H1 (cell line): Measurements from ENCODE around the gene CCL17.

Experiments used
- CHD1 ChIP-seq: IDR thresholded peaks from 2 replicates; pipeline ENCODE4 v1.6.1; 2012; ENCODE audit warnings: low read depth, low read length, improper control_type of control experiment
- EP300 ChIP-seq, 2 experiments: IDR thresholded peaks; 1 replicate in 1 of 2; 2 replicates in 1 of 2; pipeline ENCODE4 v1.6.1; 2011 to 2012; ENCODE audit warnings: low read depth in 2 of 2, low read length in 2 of 2, mild to moderate bottlenecking in 2 of 2, borderline replicate concordance in 1 of 2, inconsistent platforms in 1 of 2, moderate library complexity in 1 of 2
- EZH2 ChIP-seq: fragments of 200-600 bp; sonication (generic); IDR thresholded peaks from 2 replicates; pipeline ENCODE4 v1.7.1; 2012; ENCODE audit warnings: low read depth, mild to moderate bottlenecking, moderate library complexity, low read length, inconsistent platforms; ENCODE audit not compliant: severe bottlenecking
- GABPA ChIP-seq: IDR thresholded peaks from 2 replicates; pipeline ENCODE4 v1.6.1; 2011; ENCODE audit warnings: mild to moderate bottlenecking, low read length, moderate library complexity, borderline replicate concordance; ENCODE audit not compliant: insufficient read depth
- HDAC2 ChIP-seq, 2 experiments: fragments of 300-600 bp in 1 of 2; sonication (generic) in 1 of 2; IDR thresholded peaks; 2 replicates each; pipeline ENCODE4 v1.6.1; 2011 to 2012; ENCODE audit warnings: low read depth in 2 of 2, low read length in 2 of 2, mild to moderate bottlenecking in 2 of 2, moderate library complexity in 2 of 2, borderline replicate concordance in 1 of 2, inconsistent platforms in 1 of 2
- MAFK ChIP-seq: IDR thresholded peaks from 2 replicates; pipeline ENCODE4 v1.6.1; 2012; ENCODE audit warnings: low read depth, mild to moderate bottlenecking, improper control_type of control experiment, low read length
- POLR2AphosphoS5 ChIP-seq: IDR thresholded peaks from 2 replicates; pipeline ENCODE4 v1.6.1; 2011; ENCODE audit warnings: low read depth, low read length
- RBBP5 ChIP-seq: IDR thresholded peaks from 2 replicates; pipeline ENCODE4 v1.7.1; 2012; ENCODE audit warnings: low read depth, mild to moderate bottlenecking, inconsistent platforms, low read length, moderate library complexity, borderline replicate concordance
- RNF2 ChIP-seq: fragments of 200-900, 300-1000 bp; sonication (generic); IDR thresholded peaks from 2 replicates; pipeline ENCODE4 v1.7.1; 2016; ENCODE audit warnings: borderline replicate concordance, low read depth, mild to moderate bottlenecking, antibody characterized with exemption, low read length; ENCODE audit not compliant: poor library complexity, severe bottlenecking; ENCODE audit errors: missing control alignments
- SP1 ChIP-seq: IDR thresholded peaks from 2 replicates; pipeline ENCODE4 v1.6.1; 2011; ENCODE audit warnings: low read depth, low read length
- TAF1 ChIP-seq: IDR thresholded peaks from 2 replicates; pipeline ENCODE4 v1.6.1; 2011; ENCODE audit warnings: mild to moderate bottlenecking, low read depth, low read length
- TBP ChIP-seq: IDR thresholded peaks from 2 replicates; pipeline ENCODE4 v1.6.1; 2011; ENCODE audit warnings: low read depth, low read length, improper control_type of control experiment
- TCF12 ChIP-seq: IDR thresholded peaks from 2 replicates; pipeline ENCODE4 v1.6.1; 2011; ENCODE audit warnings: low read depth, mild to moderate bottlenecking, low read length
- TF ChIP-seq, protein P1 (sequence below), 3 experiments: IDR thresholded peaks; 1 replicate in 2 of 3; 2 replicates in 1 of 3; pipeline versions ENCODE4 v1.5.1 to v1.6.1; 2011; ENCODE audit warnings: low read length in 3 of 3, mild to moderate bottlenecking in 3 of 3, inconsistent platforms in 2 of 3, low read depth in 1 of 3, moderate library complexity in 1 of 3; ENCODE audit not compliant: insufficient read depth in 1 of 3; ENCODE audit errors: control extremely low read depth in 1 of 3

DNA sequence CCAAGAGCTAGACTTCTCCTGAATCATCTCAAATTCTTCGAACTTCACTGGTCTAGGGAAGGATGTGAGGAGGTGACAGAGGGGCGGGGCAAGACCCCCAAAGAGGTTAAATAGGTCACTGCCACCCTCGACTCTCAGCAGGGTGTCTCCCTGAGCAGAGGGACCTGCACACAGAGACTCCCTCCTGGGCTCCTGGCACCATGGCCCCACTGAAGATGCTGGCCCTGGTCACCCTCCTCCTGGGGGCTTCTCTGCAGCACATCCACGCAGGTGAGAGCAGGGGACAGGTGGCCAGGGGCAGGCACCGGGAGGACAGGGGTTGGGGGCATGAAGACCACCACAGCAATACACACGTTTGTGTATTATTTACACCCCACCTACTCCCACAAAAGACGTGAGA lies 9.2 kb downstream of the CCL17 start:
- TF ChIP-seq EZH2 (no peak), SP1 (no peak), TCF12 (no peak), POLR2AphosphoS5 (no peak), RNF2 (no peak), TBP (no peak), MAFK (no peak), GABPA (no peak), CHD1 (no peak), EP300 (IDR thresholded peaks at IDR 0.05; ENCODE audit: borderline replicate concordance in 1 of 2, low read depth in 2 of 2, low read length in 2 of 2) (no peak), RBBP5 (no peak), TAF1 (no peak), HDAC2 (IDR thresholded peaks at IDR 0.05; ENCODE audit: borderline replicate concordance in 1 of 2, low read depth in 2 of 2, low read length in 2 of 2) (no peak)
- TF ChIP-seq, protein P1, sequence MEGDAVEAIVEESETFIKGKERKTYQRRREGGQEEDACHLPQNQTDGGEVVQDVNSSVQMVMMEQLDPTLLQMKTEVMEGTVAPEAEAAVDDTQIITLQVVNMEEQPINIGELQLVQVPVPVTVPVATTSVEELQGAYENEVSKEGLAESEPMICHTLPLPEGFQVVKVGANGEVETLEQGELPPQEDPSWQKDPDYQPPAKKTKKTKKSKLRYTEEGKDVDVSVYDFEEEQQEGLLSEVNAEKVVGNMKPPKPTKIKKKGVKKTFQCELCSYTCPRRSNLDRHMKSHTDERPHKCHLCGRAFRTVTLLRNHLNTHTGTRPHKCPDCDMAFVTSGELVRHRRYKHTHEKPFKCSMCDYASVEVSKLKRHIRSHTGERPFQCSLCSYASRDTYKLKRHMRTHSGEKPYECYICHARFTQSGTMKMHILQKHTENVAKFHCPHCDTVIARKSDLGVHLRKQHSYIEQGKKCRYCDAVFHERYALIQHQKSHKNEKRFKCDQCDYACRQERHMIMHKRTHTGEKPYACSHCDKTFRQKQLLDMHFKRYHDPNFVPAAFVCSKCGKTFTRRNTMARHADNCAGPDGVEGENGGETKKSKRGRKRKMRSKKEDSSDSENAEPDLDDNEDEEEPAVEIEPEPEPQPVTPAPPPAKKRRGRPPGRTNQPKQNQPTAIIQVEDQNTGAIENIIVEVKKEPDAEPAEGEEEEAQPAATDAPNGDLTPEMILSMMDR (IDR thresholded peaks at IDR 0.05; ENCODE audit: control extremely low read depth in 1 of 3, insufficient read depth in 1 of 3, low read depth in 1 of 3, low read length in 3 of 3), result no peak
